ENCODE measurements around the gene ZNF618. TPM values are rescaled to one million over a fixed set of nuclear protein-coding genes. Genes with fewer than 3 reads are reported as not detected.

Gene ZNF618
- polyA plus RNA-seq, 1 donor (not counting 4 experiments of a cell fraction or from before 2014, with no cell fraction given): 2.5 TPM

GRCh38 chr9:113934167-113934828 lies 58.2 kb downstream of the ZNF618 start:
- Histone ChIP-seq H3K27ac (ENCODE audit: control insufficient read depth, insufficient read depth, low read length) (no peak overlapping the region), H3K9me1 (ENCODE audit: control insufficient read depth, extremely low read depth, insufficient read depth, low read length) (no peaks in the 10 kb centered on the region), H3K79me2 (ENCODE audit: control insufficient read depth, insufficient read depth, low read length) (peaks cover 2% of the 10 kb centered on the region), H3K36me3 (ENCODE audit: control insufficient read depth in 2 of 2, extremely low read depth in 1 of 2, insufficient read depth in 2 of 2, low read length in 2 of 2) (no peaks in the 10 kb centered on the region), H3K9ac (ENCODE audit: control insufficient read depth, extremely low read depth, insufficient read depth, low read length) (no peak overlapping the region), H3K4me2 (ENCODE audit: control insufficient read depth, extremely low read depth, insufficient read depth, low read depth, low read length) (no peak overlapping the region), H2AFZ (ENCODE audit: control insufficient read depth, low read length) (no peak overlapping the region), H3K4me1 (ENCODE audit: control insufficient read depth, extremely low read depth, insufficient read depth, low read length) (no peaks in the 10 kb centered on the region), H3K27me3 (ENCODE audit: control insufficient read depth, extremely low read depth, insufficient read depth, low read length) (no peaks in the 10 kb centered on the region), H4K20me1 (ENCODE audit: control insufficient read depth, extremely low read depth, insufficient read depth, low read length) (no peaks in the 10 kb centered on the region), H3K4me3 (ENCODE audit: control insufficient read depth in 2 of 3, extremely low read depth in 1 of 3, insufficient read depth in 2 of 3, low read depth in 1 of 3, low read length in 3 of 3) (no peak overlapping the region), H3K9me3 (ENCODE audit: control insufficient read depth, low read depth, low read length) (no peaks in the 10 kb centered on the region)
- DNase-seq (ENCODE audit: low read depth, low spot score) (no peak), FAIRE-seq (no peak)
- dilution Hi-C loops (cut with MboI; ENCODE audit: extremely low pct_ligation_motif_present, low sequenced_read_pairs): no loop called here
- TF ChIP-seq EZH2 (IDR thresholded peaks at IDR 0.05; ENCODE audit: low read length) (no peak), CTCF (optimal IDR thresholded peaks at IDR 0.05 in 1 of 3, IDR thresholded peaks at IDR 0.05 in 1 of 3, conservative IDR thresholded peaks at IDR 0.05 in 1 of 3; ENCODE audit: extremely low read depth in 1 of 3, insufficient read depth in 2 of 3, low read length in 3 of 3) (peak in 2 of 3 experiments; percentile 8 to 24)

GRCh38 chr9:113934829-113935676 lies 58.9 kb downstream of the ZNF618 start:
- Histone ChIP-seq H2AFZ (ENCODE audit: control insufficient read depth, low read length) (no peak overlapping the region), H3K4me1 (ENCODE audit: control insufficient read depth, extremely low read depth, insufficient read depth, low read length) (no peaks in the 10 kb centered on the region), H3K36me3 (ENCODE audit: control insufficient read depth in 2 of 2, extremely low read depth in 1 of 2, insufficient read depth in 2 of 2, low read length in 2 of 2) (no peaks in the 10 kb centered on the region), H3K27me3 (ENCODE audit: control insufficient read depth, extremely low read depth, insufficient read depth, low read length) (no peaks in the 10 kb centered on the region), H3K9me3 (ENCODE audit: control insufficient read depth, low read depth, low read length) (no peaks in the 10 kb centered on the region), H3K27ac (ENCODE audit: control insufficient read depth, insufficient read depth, low read length) (no peak overlapping the region), H3K4me2 (ENCODE audit: control insufficient read depth, extremely low read depth, insufficient read depth, low read depth, low read length) (no peak overlapping the region), H3K4me3 (ENCODE audit: control insufficient read depth in 2 of 3, extremely low read depth in 1 of 3, insufficient read depth in 2 of 3, low read depth in 1 of 3, low read length in 3 of 3) (no peak overlapping the region), H3K79me2 (ENCODE audit: control insufficient read depth, insufficient read depth, low read length) (peaks cover 2% of the 10 kb centered on the region), H3K9ac (ENCODE audit: control insufficient read depth, extremely low read depth, insufficient read depth, low read length) (no peak overlapping the region), H4K20me1 (ENCODE audit: control insufficient read depth, extremely low read depth, insufficient read depth, low read length) (no peaks in the 10 kb centered on the region), H3K9me1 (ENCODE audit: control insufficient read depth, extremely low read depth, insufficient read depth, low read length) (no peaks in the 10 kb centered on the region)
- FAIRE-seq (no peak), DNase-seq (ENCODE audit: low read depth, low spot score) (no peak)
- dilution Hi-C loops (cut with MboI; ENCODE audit: extremely low pct_ligation_motif_present, low sequenced_read_pairs): no loop called here
- TF ChIP-seq EZH2 (IDR thresholded peaks at IDR 0.05; ENCODE audit: low read length): no peak
- TF ChIP-seq CTCF (optimal IDR thresholded peaks at IDR 0.05 in 1 of 3, IDR thresholded peaks at IDR 0.05 in 1 of 3, conservative IDR thresholded peaks at IDR 0.05 in 1 of 3; ENCODE audit: extremely low read depth in 1 of 3, insufficient read depth in 2 of 3, low read length in 3 of 3): no peak
